Measurements from ENCODE around the gene ATXN1.

ATXN1 gene

GRCh38 chr6:16747232-16748024, 13.8 kb downstream of the ATXN1 start:
- H3K27ac ChIP-seq (ENCODE audit: low read depth, low read length), result no peak overlapping the region
- H3K4me3 ChIP-seq (ENCODE audit: low read length), result no peak overlapping the region
- 0 out of 2 replicates have a peak, but pooled peaks cover 1% of the 10 kb centered on the region for H3K36me3 ChIP-seq (ENCODE audit: control insufficient read depth, low read length)
- H3K4me2 ChIP-seq (ENCODE audit: low read length), result no peak overlapping the region
- no peaks in the 10 kb centered on the region for H3F3A ChIP-seq (ENCODE audit: control insufficient read depth, insufficient read depth)
- TF ChIP-seq CTCF (IDR thresholded peaks at IDR 0.05; ENCODE audit: low read depth, low read length, poor library complexity, severe bottlenecking) (no peak), EZH2phosphoT487 (IDR thresholded peaks at IDR 0.05; ENCODE audit: borderline replicate concordance, low read length) (no peak)
- no peaks in the 10 kb centered on the region for H4K20me1 ChIP-seq (ENCODE audit: control insufficient read depth, insufficient read depth, low read depth, low read length)
- no peaks in the 10 kb centered on the region for H3K27me3 ChIP-seq (ENCODE audit: control insufficient read depth, low read length)
- no peaks in the 10 kb centered on the region for H3K9me2 ChIP-seq (replicated peaks; ENCODE audit: control insufficient read depth, low read length)
- H3K79me2 ChIP-seq (ENCODE audit: control insufficient read depth, low read length), result no peaks in the 10 kb centered on the region
- no peaks in the 10 kb centered on the region for H3K9me3 ChIP-seq (ENCODE audit: control insufficient read depth, insufficient read depth, low read length)
- H3K4me1 ChIP-seq (ENCODE audit: control insufficient read depth, low read length), result no peaks in the 10 kb centered on the region

- TF ChIP-seq CTCF (IDR thresholded peaks at IDR 0.05; ENCODE audit: low read depth, low read length, poor library complexity, severe bottlenecking) (no peak), EZH2phosphoT487 (IDR thresholded peaks at IDR 0.05; ENCODE audit: borderline replicate concordance, low read length) (no peak)
- Histone ChIP-seq H3K27me3 (ENCODE audit: control insufficient read depth, low read length) (no peaks in the 10 kb centered on the region), H3K4me1 (ENCODE audit: control insufficient read depth, low read length) (no peaks in the 10 kb centered on the region), H3F3A (ENCODE audit: control insufficient read depth, insufficient read depth) (no peaks in the 10 kb centered on the region), H4K20me1 (ENCODE audit: control insufficient read depth, insufficient read depth, low read depth, low read length) (no peaks in the 10 kb centered on the region), H3K4me2 (ENCODE audit: low read length) (no peak overlapping the region), H3K27ac (ENCODE audit: low read depth, low read length) (no peak overlapping the region), H3K36me3 (ENCODE audit: control insufficient read depth, low read length) (no peaks in the 10 kb centered on the region), H3K9me3 (ENCODE audit: control insufficient read depth, insufficient read depth, low read length) (no peaks in the 10 kb centered on the region), H3K4me3 (ENCODE audit: low read length) (no peak overlapping the region), H3K79me2 (ENCODE audit: control insufficient read depth, low read length) (no peaks in the 10 kb centered on the region), H3K9me2 (replicated peaks; ENCODE audit: control insufficient read depth, low read length) (no peaks in the 10 kb centered on the region)
These were observed 14.4 kb downstream of the ATXN1 start for GRCh38 chr6:16746812-16747211.

GRCh38 chr6:16746401-16746800, 14.9 kb downstream of the ATXN1 start:
- H3K36me3 ChIP-seq (ENCODE audit: control insufficient read depth, low read length), result no peaks in the 10 kb centered on the region
- TF ChIP-seq CTCF (IDR thresholded peaks at IDR 0.05; ENCODE audit: low read depth, low read length, poor library complexity, severe bottlenecking), result no peak
- TF ChIP-seq EZH2phosphoT487 (IDR thresholded peaks at IDR 0.05; ENCODE audit: borderline replicate concordance, low read length), result no peak
- H3K9me2 ChIP-seq (replicated peaks; ENCODE audit: control insufficient read depth, low read length), result no peaks in the 10 kb centered on the region
- no peaks in the 10 kb centered on the region for H3K4me1 ChIP-seq (ENCODE audit: control insufficient read depth, low read length)
- no peak overlapping the region for H3K4me3 ChIP-seq (ENCODE audit: low read length)
- H3K9me3 ChIP-seq (ENCODE audit: control insufficient read depth, insufficient read depth, low read length), result no peaks in the 10 kb centered on the region
- no peaks in the 10 kb centered on the region for H3K79me2 ChIP-seq (ENCODE audit: control insufficient read depth, low read length)
- no peaks in the 10 kb centered on the region for H4K20me1 ChIP-seq (ENCODE audit: control insufficient read depth, insufficient read depth, low read depth, low read length)
- H3K27ac ChIP-seq (ENCODE audit: low read depth, low read length), result no peak overlapping the region
- no peaks in the 10 kb centered on the region for H3F3A ChIP-seq (ENCODE audit: control insufficient read depth, insufficient read depth)
- H3K4me2 ChIP-seq (ENCODE audit: low read length), result no peak overlapping the region
- no peaks in the 10 kb centered on the region for H3K27me3 ChIP-seq (ENCODE audit: control insufficient read depth, low read length)
